NCI-H1105 treated with DMSO at 0.1 percent for 48 hours (cell line): ENCODE measurements around the gene FCF1.

Experiments used
- DNase-seq: peaks from one replicate; lab custom pipeline; 2025; lab: John Stamatoyannopoulos, UW

The FCF1 gene

GRCh38 chr14:74765721-74766120, 52.8 kb downstream of the FCF1 start:
- no peak for DNase-seq

GRCh38 chr14:74771399-74771798, 58.5 kb downstream of the FCF1 start:
- DNase-seq = no peak

GRCh38 chr14:74784634-74785033, 71.7 kb downstream of the FCF1 start:
- DNase-seq = no peak

- DNase-seq = no peak
Observed at GRCh38 chr14:74785056-74785613, 72.2 kb downstream of the FCF1 start.

- DNase-seq = no peak
Observed at GRCh38 chr14:74786796-74787315, 73.9 kb downstream of the FCF1 start.
